COLO829 (cell line): ENCODE data around the gene GLTP.
"Not testable (repeated sequence)": the region's sequence is repeated elsewhere in the genome, so short reads cannot be mapped to it uniquely, and the experiment has no call there.

Experiments
- DNase-seq: peaks from one replicate; pipeline ENCODE4 v3.0.0; 2012; ENCODE audit warnings: low spot score

Gene GLTP

DNA sequence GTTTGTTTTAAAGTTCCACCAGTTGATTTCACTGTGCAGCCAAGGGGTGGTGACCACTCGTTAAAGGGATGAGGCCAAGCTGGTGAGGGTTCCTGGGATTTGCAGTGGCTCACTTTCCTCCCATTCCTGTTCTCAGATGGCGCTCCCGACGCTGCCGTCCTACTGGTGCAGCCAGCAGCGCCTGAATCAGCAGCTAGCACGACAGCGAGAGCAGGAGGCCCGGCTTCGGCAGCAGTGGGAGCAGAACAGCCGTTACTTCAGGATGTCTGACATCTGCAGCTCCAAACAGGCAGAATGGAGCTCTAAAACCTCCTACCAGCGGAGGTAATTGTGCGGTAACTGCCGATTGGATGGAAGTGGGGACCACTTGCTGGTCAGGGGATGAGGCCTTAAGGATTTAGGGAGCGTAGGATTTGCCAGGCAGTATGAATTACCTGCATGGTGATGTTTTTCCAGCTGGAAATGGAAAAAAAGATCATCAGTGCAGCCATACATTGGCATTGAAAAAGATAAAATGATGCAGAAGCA lies 22.6 kb upstream of the GLTP start:
- no peak for DNase-seq

- no peak for DNase-seq
Observed at GRCh38 chr12:109900752-109901580, 20.6 kb upstream of the GLTP start.

DNA sequence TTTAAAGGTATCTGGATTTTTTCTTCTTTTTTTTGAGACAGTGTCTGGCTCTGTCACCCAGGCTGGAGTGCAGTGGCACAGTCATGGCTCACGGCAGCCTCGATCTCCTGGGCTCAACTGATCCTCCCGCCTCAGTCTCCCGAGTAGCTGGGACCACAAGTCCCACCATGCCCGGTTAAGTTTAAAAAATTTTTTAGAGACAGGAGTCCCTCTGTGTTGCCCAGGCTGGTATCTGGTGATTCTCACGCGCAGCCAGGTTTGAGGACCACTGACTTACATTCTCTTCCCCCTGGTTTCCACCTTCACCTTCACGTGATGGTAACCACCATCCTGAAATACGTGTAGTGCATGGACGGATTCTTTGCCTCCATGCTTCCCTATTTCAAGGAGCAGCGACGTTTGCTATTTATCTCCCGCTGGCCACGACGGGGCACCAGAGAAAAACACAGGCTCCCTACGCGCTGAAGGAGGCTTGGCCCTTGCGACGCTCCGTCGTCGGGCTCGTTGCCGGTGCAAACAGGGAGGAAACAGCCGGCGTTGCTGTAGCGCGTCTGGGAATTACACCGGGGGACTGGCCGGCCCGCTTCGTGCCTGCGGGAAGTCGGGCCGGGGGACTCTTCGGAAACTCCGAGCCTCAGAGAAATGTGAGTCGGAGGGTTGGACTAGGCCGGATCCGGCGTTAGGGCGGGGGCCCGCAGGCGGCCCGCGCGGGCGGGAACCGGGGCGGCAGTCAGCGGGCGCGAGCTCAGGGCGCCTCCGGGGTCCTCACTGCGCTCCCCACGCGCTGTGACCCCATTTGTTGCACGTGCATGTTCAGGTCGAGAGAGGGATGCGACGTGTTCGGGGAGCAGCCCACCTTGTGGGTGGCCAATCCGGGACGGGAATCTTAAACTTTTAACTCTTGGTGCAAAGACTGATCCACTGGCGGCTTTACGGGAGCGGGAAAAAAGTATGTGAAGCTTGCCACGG lies 19.7 kb upstream of the GLTP start, which contains the start of gene TCHP:
Gene TCHP, plus strand, starts transcription at position 492 of the 969 bp plus-strand sequence. CDS start 2,753 bp downstream, outside the sequence.
- DNase-seq: peak; percentile 85

DNA sequence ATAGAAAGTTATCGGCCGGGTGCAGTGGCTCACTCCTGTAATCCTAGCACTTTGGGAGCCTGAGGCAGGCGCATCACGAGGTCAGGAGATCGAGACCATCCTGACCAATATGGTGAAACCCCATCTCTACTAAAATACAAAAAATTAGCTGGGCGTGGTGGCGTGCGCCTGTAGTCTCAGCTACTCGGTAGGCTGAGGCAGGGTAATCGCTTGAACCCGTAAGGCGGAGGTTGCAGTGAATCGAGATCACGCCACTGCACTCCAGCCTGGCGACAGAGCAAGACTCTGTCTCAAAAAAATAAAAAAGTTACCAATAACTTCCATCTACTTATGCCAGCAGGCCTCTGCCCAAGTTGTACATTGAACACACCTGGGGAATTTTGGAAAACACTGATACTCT lies 19.0 kb upstream of the GLTP start:
- not testable (repeated sequence) for DNase-seq

DNA sequence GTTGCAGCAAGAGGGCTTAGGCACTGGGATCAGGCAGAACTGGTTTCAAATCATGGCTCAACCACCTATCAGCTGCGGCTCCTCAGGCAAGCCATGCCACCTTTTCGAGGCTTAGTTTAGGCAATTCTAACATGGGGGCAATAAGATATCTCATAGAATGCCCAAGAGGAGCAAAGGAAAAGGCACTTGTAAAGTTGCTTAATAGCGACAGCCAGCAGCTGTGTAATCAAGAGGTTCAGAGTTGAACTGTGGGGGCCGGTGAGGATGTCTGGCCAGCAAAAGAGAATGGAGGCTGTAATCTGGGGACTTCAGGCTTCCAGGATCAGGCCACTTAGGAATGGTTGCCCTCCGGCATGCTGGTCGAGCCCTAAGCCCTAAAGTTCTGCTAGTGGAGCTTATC lies 16.7 kb upstream of the GLTP start:
- no peak for DNase-seq

- no peak for DNase-seq
Observed at GRCh38 chr12:109896188-109896587, 15.8 kb upstream of the GLTP start.

- no peak for DNase-seq
Observed at GRCh38 chr12:109894939-109895338, 14.6 kb upstream of the GLTP start.

DNA sequence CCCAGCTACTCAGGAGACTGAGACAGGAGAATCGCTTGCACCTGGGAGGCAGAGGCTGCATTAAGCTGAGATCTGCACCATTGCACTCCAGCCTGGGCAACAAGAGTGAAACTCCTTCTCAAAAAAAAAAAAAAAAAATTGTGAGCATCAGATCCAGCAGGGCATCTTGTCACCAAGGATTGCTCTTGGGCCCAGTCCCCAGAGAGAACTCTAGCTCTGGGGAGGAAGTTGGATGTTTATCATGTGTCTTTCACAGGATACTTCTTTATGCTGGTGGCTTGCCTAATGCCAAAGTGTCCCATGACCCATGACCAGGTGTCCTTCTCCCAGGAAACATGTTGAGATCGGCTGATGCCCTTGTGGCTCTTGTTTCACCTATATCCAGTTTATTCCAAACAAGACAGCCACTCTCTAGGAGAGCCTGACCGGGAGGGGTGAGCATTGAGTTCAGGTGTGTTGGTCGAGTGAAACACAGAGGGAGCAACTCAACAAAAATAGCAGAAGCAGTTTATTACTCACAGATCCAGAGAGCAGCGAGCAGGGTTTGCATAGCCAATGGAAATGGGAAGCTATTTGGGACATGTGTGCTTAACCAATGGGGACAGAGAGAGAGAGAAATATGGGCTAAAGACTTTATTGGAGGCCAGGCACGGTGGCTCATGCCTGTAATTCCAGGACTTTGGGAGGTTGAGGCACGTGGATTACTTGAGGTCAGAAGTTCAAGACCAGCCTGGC lies 13.1 kb upstream of the GLTP start:
- DNase-seq: no peak

DNA sequence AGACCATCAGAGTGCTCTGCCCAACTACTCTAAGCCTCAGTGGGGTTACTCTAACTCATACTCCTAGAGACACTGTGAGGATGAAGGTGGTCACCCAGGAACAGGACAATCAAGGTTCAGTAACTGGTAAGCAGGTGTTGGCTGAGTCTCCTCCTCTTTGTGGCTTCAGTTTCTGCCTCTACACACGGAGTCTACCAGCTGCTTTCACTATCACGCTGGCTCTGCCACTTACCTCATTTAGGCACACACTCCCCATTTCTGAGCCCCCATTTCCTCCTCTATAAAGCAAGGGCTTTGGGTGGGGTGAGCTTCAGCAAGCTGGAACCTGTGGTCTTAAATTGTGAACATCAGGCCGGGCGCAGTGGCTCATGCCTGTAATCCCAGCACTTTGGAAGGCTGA lies 12.4 kb upstream of the GLTP start:
- DNase-seq: no peak

DNA sequence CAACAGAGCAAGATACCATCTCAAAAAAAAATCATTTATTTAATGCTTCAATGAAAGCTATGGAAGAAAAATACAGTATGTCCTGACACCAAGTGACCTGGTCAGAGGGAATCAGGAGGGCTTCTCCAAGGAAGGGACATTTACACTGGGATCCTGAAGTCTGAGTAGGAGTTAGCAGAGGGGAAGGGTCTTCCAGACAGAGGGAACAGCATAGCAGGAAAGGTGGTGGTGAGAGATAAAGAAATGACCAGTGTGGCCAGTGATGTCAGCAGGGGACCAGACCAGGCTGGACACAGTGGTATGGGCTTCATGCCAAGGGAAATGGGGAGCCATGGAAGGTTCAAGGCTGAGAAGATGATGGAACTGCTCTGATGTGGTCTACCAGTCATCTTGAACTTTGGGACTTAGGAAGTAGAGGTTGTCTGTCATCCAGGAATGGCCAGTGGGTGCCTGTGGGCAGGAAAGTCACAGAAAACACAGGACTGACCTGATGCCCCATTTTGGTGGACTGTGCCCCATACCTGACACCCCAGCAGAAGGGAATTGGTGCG lies 11.9 kb upstream of the GLTP start:
- DNase-seq: no peak

- DNase-seq: not testable (repeated sequence)
Observed at GRCh38 chr12:109891731-109892130, 11.4 kb upstream of the GLTP start.

DNA sequence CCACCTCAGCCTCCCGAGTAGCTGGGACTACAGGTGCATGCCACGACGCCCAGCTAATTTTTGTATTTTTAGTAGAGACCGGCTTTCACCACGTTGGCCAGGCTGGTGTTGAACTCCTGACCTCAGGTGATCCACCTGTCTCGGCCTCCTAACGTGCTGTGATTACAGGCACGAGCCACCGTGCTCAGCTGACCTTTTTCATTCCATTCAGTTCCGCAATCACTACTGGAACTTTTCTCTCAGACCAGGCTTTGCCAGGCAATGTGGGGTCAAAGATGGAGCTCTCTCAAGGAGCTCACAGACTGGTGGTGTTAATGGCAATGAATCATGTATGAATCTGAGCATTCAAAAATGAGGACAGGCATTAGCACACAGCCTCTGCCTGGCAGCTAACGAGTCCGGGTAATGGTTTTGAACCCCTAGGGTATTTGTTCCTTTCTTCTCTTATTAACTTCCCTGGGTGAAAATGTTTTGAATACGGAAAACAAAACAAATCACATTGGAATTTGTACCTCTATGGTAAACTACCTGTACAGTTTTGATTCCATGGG lies 10.4 kb upstream of the GLTP start:
- DNase-seq: no peak

DNA sequence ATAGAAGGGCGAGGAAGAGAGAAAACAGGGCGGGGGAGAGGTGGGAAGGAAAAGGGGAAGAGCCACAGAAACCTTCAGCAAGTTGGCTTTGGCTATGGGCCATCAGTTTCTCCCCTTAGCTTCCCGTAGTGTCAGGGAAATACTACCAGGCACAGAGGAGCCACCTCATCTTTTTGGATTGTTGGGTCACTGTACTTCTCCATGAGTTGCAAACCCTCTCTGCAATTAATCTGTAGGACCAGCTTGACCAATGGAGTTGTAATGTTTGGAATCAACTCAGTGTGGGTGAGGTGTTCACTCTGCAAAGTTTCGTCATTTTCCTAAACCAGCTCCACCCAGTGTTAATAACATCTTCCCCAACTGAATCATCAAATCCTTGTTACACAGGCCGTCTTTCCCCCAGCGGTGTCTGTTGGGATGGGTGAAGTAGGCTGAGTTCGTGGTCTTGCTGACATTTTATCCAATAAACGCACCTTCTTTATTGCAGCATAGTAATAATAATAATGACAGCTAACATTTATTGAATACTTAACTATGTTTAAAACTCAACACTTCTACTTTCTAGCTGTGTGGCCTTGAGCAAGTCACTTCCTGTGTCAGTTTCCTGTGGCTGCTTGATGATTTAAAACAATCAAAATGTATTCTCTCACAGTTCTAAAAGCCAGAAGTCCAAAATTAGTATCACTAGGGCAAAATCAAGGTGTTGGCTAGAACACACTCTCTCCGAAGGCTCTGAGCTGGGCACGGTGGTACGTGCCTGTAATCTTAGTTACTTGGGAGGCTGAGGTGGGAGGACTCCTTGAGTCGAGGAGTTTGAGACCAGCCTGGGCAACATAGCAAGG lies 8.1 kb upstream of the GLTP start:
- no peak for DNase-seq

GRCh38 chr12:109885616-109886015 lies 5.3 kb upstream of the GLTP start:
- no peak for DNase-seq

DNA sequence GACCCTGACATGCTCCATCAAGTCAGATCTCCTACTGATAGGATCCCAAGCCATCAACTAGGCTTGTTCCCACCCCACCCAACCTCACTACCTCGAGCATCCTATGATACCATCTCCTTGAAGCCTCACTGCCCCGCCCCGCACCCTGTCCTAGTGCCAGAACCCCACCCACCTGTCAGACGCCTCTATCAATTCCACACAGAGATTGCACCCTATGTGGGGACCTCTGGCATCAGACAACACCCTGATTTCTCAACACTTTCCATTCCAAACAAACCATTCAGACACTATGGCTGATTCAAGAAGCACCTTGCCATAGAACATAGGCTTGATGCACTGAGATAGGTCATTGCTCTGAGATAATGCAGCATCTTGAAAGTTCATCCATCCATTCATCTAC lies 3.1 kb upstream of the GLTP start:
- DNase-seq: no peak

- no peak for DNase-seq
Observed at GRCh38 chr12:109881752-109882151, 1.4 kb upstream of the GLTP start.

GRCh38 chr12:109880938-109881337 lies 597 bp upstream of the GLTP start:
- no peak for DNase-seq

DNA sequence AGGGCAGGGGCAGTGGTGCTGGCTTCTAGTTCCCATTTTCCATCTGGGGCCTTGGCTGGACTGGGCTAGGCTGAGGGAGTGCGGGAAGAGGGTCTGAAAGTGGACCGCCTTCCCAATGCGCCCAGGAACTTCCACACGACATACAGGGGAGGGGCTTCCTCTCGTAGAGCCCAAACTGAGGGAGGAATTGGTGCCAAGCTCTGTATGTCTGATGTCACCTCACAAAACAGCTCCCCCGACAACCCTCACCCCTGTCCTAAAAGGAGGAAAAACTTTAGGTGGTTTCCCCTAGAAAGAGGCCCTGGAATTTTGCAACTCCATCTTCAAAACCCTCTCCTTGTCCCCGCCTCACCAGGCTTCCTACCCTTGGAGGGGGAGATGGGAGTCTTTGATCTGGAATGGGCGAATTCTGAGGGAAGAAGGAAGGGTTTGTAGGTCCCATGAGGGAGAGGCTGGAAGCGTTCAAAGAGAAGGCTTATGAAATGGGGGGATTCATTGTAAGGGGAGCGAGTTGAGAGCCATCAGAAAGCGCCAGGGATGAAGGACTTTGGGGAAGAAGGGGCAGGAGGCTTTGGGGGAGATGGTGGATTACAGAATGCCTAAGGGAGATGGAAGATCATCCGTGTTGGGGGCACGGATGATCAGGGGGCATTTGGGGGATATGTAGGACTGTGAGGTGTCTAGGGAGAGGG lies 844 bp downstream of the GLTP start:
- DNase-seq: no peak

- DNase-seq: no peak
Observed at GRCh38 chr12:109878749-109879148, 1.6 kb downstream of the GLTP start.

DNA sequence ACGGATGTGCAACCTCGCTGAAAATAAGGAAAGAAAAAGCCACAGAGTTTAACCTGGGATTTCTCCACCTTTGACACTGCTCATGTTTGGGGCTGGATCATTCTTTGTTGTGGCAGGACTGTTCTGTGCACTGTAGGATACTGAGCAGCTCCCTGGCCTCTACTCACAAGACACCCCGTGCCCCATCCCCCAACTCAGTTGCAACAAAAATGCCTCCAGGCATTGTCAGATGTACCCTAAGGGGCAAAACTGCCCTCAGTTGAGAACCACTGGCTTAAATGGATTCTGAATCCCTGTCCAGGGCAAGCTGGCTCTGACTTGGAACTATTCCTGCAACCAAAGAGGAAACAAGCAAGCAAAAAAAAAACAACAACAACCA lies 2.1 kb downstream of the GLTP start:
- no peak for DNase-seq
